ENCODE measurements around the gene CACNB4. TPM values are rescaled to one million over a fixed set of nuclear protein-coding genes. Genes with fewer than 3 reads are reported as not detected.

CACNB4 gene
- total and polyA plus RNA-seq, 9 of the 15 experiments (the other 6 are each of a cell fraction or from before 2014, with no cell fraction given), result 0.01 to 0.20 (median 0.04) TPM; not detected in 1

GRCh38 chr2:151852260-151853069 is 246.4 kb downstream of the CACNB4 start:
- Histone ChIP-seq H3K27ac (ENCODE audit: extremely low read depth, low read depth, low read length) (no peak overlapping the region), H3K79me2 (ENCODE audit: control insufficient read depth, insufficient read depth, low read length) (no peaks in the 10 kb centered on the region), H3K4me2 (ENCODE audit: insufficient read depth, low read length) (no peak overlapping the region), H3K9ac (ENCODE audit: insufficient read depth in 1 of 2, low read depth in 2 of 2, low read length in 2 of 2) (no peak overlapping the region), H3K9me3 (replicated peaks; ENCODE audit: control insufficient read depth, insufficient read depth, low read depth, low read length) (no peaks in the 10 kb centered on the region), H4K20me1 (replicated peaks; ENCODE audit: control insufficient read depth, insufficient read depth, low read length) (no peaks in the 10 kb centered on the region), H3K36me3 (ENCODE audit: control insufficient read depth, insufficient read depth, low read length) (no peaks in the 10 kb centered on the region), H3K4me1 (replicated peaks in 1 of 2; ENCODE audit: control insufficient read depth in 2 of 2, insufficient read depth in 2 of 2, low read length in 2 of 2) (peaks cover 0 to 14% of the 10 kb centered on the region in 2 experiments; a peak in 3 of 5 replicates), H2AFZ (ENCODE audit: low read depth, low read length) (no peak overlapping the region), H3K27me3 (ENCODE audit: control insufficient read depth in 2 of 2, insufficient read depth in 2 of 2, low read length in 2 of 2) (peaks cover 0 to 5% of the 10 kb centered on the region in 2 experiments; a peak in 2 of 5 replicates), H3K9me1 (ENCODE audit: control insufficient read depth, insufficient read depth, low read length) (no peaks in the 10 kb centered on the region), H3K4me3 (no peak overlapping the region)
- POLR2A ChIA-PET, result interaction anchor here (0.8 kb wide), 1 partner anchor 22 kb away, joined by 3 read pairs; no protein-coding TSS in a partner anchor
- no peak for FAIRE-seq
- 5% methylated on average over 6 of the region's 6 CpGs for WGBS (ENCODE audit: insufficient coverage, low coverage, missing lambda C conversion rate)
- in situ Hi-C loops (cut with MboI) (no loop called here), intact Hi-C loops (cut with micrococcal nuclease) (no loop called here)
- DNase-seq (ENCODE audit: extremely low read depth in 1 of 4, low spot score in 3 of 4), result no peak
- TF ChIP-seq CREM (IDR thresholded peaks at IDR 0.05; ENCODE audit: low read depth) (0 out of 2 replicates have a peak, but pooled peaks have one; percentile 8), PATZ1 (CRISPR knock-in tag; IDR thresholded peaks at IDR 0.05; ENCODE audit: borderline replicate concordance) (no peak), ATF3 (IDR thresholded peaks at IDR 0.05) (peak; percentile 31; the same call in 1 of the 2 replicates), ATF3 (CRISPR knock-in tag; conservative IDR thresholded peaks at IDR 0.05) (no peak), ATF1 (CRISPR knock-in tag; IDR thresholded peaks at IDR 0.05) (no peak), ATF1 (tag; IDR thresholded peaks at IDR 0.05) (peak; percentile 55), USF2 (CRISPR knock-in tag; IDR thresholded peaks at IDR 0.05) (no peak), ATF7 (IDR thresholded peaks at IDR 0.05) (peak; percentile 43; the same call in 1 of the 2 replicates)
- CTCF ChIA-PET (ENCODE audit: low intra/inter-chr PET ratio), result no interaction called here
- BruUV-seq (replicated peaks), result no TSS peak
- no peak; the same call in 2 of the 3 replicates for ATAC-seq

Data from K562 (cell line).